GM18868 (cell line): ENCODE measurements around the gene DMRTC2.

Experiments
- ATAC-seq: cut with Tn5 transposase; IDR thresholded peaks from one replicate; pipeline ENCODE4 v1.9.1; 2021; ENCODE audit warnings: mild to moderate bottlenecking, moderate library complexity; ENCODE audit not compliant: unreplicated experiment

DMRTC2 gene

DNA sequence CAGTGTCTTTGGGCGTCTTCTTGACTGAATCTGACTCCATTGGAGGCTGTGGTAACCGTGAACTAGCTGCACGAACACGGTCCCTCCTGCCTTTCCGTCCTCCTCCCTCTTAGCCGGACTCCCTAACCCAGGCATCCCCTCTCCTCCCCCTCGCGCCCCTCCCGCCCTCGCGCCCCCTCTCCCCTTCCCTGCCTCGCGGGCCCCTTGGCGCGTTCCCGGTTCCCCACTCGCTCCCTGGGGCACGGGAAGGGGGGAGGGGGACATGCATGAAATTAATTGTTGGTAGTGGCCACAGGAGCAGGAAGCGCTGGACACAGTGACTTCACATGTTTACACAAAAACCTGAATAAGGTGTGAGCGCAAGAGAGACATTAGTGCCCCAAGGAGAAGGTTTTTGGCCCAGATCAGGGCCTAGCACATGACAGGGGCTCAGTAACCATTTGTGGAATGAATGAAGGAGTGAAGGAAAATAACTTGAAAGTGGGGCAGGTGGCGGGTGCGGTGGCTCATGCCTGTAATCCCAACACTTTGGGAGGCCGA is 279 bp downstream of the DMRTC2 start:
- no peak for ATAC-seq

DNA sequence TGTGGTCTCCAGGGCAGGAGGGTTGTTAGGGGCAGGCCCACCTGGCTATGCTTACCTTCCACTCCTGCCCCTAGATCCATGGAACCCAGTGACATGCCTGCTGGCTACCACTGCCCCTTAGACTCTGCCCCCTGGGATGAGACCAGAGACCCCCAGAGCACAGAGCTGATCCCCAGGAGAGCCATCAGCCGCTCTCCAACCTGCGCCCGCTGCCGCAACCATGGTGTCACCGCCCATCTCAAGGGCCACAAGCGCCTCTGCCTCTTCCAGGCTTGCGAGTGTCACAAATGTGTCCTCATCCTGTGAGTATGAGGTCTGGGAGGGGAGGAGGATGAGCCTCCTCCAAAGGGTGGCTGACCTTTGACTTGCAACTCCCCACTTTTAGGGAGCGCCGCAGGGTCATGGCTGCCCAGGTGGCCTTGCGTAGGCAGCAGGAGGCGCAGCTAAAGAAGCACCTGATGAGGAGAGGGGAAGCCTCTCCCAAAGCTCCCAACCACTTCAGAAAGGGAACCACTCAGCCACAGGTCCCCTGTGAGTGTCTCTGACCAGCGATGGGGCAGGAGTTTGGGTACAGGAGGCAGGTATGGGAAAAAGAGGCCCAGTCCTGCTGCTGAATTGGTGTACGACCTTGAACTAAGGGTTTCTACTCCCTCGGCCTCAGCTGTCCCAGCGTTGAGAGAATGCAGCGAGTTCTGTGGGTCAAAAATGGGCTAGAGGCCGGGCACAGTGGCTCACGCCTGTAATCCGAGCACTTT is 2.7 kb downstream of the DMRTC2 start:
- no peak for ATAC-seq

DNA sequence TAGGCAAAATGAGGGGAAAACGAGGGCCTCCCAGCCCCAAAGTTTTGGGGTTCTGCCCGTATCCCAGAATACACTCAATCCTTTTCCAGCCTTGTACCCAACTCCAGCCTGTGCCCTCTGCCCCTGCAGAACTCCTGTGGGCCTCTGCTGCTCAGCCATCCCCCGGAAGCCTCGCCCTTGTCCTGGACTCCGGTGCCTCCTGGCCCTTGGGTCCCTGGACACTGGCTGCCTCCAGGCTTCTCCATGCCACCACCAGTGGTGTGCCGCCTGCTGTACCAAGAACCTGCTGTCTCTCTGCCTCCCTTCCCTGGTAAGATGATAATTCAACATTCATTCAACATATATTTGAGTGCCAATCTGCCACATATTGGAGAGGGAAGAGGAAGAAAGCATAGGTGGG is 3.8 kb downstream of the DMRTC2 start:
- ATAC-seq = no peak

DNA sequence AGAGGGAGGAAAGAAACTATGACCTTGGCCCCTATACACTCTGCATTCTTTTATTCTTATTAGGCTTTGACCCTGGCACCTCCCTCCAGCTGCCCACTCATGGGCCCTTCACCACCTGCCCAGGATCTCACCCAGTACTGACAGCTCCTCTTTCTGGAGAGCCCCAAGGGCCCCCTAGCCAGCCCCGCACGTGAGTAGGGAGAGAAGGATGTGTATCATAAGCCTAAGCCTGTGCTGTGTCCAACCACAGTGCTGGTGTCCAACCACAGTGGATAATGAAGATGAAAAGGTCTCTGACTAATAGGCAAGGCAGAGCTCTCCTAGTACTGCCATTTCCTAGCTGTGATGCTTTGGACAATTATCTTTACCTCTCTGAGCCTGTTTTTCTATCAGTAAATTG is 4.2 kb downstream of the DMRTC2 start:
- ATAC-seq = no peak

DNA sequence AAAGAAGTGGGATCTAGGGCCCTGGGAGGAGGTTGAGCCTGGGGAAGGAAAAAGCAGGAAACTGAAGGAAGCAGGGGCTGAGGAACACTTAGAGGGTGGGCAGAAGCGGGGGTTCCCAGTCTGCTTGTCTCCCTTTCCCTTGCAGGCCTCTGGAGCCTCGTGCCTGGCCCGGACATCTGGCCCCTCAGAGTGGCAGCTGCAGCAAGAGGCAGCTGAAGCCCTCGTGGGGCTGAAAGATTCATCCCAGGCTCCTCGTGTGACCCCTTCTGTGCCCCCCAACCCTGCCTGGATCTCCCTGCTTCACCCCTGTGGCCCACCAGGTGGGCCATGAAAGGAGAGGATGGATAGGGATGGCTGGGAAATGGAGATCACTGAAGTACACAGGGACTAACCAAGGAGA is 5.5 kb downstream of the DMRTC2 start:
- no peak for ATAC-seq

DNA sequence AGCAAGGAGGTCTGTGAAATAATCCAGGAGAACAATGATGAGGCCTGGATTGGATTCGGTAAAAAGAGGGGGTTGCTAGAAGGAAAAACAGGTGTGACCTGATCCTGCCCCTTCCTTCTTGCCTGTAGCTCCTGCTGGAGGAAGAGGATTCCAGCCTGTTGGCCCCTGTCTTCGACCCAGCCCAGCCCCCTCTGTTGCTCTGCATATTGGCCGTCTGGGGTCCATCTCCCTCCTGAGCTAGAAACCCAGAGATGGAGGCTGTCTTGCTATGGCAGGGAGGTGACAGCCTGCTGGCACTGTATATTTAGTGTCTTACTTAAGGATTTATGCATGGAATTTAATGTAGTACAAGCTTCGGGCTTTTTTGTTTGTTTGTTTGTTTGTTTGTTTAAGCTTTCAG is 6.6 kb downstream of the DMRTC2 start:
- ATAC-seq = no peak

DNA sequence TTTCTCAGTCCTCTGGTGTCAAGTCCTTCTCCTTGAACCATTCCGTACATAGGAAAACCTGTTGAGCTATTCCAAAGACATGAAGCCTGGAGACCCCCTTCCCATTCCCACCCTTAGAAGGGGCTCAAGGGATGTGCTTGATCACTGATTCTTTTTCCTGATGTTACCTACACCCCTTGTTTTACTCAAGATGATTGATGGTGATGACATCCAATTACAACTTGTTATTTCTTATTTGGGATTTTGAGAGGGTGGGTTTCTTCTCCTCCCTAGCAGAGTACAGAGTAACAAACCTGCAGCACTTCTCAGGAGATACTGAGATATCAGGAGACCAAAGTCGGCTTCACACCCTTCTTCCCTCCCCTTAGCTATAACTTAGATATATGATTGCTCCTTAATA is 8.5 kb downstream of the DMRTC2 start:
- ATAC-seq = no peak

DNA sequence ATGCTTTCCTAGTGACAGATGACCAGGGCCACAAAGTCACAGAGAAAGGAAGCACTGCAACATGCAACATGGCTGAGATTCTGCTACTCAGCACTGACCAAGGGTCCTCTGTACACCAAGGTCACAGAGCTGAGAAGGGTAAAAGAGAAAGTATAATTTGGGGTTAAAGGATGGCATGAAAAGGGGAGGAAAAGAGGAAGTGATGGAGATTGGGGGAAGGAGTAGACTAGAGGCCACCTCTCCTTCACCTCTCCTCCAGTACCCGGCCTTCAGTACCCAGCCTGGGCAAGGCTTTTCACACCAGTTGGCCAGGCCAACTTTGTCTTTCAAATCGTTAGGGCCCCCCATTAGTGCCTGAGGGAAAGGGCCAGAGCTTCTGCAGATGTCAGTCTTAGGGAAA is 8.9 kb downstream of the DMRTC2 start:
- no peak for ATAC-seq

DNA sequence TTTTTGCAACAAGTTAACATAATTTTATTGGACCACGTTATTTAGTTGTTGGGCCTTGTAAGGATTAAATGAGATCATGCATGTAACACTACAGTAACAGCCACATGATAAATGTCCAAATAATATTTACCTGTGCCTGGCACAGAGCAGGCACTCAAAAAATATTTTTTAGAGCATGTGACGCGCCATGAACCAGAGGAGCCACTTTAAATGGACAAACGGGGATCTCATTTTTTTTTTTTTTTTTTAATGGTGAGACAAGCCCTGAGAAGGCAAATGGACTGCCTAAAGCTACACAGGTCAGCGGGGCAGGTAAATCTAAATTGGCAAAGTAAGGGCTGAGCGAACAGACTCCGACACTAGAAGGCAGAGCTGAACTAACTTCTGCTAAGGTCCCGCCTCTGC is 14.4 kb downstream of the DMRTC2 start:
- ATAC-seq = no peak

DNA sequence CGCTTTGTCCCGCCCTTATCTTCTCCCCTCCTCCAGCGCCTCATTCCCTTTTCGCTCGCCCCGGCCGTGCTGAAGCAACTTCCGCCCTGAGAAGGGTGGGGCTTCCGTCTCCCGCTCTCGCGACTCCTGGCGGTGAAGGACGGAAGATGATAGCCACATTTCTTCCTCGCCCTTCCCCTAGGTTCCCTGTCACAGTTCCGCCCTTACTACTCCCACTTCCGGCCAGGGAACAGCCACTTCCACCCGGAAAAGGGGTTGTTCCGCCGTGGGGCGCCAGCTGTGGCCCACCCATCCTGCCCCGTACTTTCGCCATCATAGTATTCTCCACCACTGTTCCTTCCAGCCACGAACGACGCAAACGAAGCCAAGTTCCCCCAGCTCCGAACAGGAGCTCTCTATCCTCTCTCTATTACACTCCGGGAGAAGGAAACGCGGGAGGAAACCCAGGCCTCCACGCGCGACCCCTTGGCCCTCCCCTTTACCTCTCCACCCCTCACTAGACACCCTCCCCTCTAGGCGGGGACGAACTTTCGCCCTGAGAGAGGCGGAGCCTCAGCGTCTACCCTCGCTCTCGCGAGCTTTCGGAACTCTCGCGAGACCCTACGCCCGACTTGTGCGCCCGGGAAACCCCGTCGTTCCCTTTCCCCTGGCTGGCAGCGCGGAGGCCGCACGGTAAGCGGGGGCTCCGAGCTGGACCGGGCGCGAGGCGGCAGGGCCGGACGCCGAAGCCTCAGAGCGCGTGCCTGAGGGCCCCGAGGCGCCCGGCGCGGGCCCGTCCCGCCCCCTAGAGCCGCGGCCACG is 15.0 kb downstream of the DMRTC2 start, which contains the start of gene RPS19:
TSS of gene RPS19 (plus strand) at position 638 of the 801 bp plus-strand sequence. CDS start 520 bp downstream, outside the sequence.
- peak; percentile 77 for ATAC-seq

DNA sequence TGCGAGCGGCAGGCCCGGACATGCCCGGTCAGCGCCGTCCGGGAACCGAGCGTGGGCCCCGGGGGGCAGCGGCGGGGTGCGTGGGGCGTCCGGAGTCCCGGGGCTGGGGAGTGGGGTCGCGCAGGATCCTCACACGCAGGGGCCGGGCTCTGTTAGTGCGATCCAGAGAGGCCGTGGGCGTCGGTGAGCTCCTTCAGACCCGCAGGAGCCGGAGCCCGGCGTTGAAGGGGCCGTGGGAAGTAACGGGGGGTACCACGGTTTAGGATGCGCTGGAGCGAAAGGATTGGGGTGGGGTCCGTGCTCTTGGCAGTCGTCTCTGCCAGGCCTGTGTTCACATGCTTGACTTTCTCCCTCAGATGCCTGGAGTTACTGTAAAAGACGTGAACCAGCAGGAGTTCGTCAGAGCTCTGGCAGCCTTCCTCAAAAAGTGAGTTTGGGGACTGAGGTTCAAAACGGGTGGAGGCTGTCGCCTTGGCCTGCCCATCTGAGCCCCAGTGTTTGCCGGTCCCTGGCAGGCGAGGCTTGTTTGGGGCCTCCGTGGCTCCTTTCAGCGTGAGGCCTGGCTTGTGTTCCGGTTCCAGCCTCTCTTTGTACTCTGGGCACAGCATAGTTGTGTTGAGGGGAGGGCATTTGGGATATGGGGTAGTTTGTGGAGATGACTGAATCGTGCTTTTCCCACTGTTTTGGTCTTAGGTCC is 15.7 kb downstream of the DMRTC2 start:
- no peak for ATAC-seq

DNA sequence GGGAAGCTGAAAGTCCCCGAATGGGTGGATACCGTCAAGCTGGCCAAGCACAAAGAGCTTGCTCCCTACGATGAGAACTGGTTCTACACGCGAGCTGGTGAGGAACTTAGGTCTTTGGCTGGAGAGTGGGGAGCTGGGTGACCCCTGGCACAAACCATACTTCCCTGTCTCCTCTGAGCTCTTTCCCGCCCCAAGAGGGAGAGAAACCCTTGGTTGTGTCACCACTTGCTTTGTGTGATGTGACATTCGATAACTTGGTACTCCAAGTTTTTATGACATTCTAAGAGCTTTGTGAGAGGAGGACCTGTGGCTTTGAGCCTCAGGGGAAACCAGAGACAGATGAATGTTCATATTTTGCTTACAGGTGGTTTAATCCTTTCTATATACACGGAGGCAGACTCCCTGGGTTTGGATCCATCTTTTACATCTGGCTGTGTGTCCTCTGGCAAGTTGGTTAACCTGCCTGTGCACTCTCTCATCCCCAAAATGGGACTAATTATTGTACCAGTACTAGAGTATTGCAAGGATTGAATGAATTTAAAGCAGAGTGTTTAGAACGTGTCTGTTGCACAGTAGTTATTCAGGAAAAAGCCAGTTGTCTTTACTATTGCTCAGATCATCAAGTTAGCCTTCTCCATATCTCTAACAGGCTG is 16.4 kb downstream of the DMRTC2 start:
- no peak for ATAC-seq

DNA sequence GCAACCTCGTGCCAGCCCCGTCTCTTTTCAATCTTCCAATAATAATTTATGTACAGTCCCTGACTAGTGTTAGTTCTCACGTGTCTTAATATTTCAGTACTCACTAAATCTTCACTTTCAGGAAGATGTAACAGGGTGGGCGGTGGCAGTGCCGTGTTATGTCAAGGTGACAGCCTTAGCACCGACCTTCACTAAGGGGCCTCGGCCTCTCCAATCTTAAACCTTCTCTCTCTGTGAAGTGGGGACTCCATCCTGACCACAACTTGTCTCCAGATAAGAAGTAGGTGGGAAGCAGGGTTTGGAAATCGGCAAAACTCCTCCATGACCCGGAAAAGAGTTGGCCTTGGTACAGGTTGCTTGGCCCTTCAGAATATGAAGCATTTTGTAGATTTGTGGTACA is 17.0 kb downstream of the DMRTC2 start:
- no peak for ATAC-seq

DNA sequence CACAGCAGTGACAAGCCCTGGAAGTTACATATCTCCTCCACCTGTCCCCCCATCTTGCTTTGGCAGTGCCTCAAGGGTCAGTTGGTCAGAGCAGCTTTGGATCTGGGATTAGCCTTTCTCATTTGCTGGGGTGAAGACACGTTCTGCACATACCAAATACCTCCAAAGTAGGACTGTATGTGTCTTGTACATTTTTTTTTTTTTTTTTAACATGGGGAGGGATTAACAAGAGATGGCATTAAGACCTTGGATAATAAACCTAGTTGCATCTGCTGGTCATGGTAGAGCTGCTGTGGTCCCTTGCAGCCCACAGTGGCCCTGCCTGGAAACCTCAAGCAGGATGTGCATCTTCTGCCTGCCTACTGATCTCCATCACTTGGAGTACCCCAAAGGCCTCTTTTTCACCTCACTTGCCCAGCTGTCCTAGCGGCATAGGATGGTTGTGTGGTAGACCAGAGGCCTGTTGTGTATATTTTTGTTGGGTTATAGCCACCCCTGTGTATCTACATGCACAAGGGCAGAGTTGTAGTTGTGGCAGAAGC is 17.7 kb downstream of the DMRTC2 start:
- ATAC-seq = no peak

DNA sequence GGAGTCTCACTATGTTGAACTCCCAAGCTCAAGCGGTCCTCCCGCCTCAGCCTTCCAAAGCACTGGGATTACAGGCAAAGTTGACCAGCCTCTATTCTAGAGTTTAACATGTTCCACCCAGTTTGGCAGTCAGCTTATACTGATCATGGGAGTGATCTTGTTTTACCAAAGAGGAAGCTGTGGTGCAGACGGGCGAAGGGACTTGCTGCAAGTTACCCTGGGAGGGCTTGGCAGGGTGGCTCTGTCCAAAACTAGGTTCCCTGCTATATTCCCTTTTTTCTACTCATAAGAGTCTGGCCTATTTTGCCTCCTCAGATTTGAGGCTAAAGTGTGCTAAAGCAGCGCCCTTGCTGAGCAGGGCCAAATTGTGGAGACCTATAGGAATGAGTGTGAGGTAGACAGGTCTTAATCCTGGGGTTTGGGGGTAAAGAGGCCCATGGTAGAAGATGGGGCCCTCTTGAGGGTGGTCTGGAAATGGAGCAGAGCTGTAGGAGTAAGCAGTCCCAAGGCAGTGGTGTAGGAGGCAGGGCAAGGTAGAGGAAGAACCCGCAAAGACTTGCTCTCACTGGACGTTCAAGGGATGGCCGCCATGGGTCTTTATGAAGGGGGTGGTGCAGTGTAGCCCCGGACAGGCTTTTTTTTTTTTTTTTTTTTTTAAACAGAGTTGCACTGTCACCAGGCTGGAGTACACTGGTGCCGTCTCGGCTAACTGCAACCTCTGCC is 18.5 kb downstream of the DMRTC2 start:
- ATAC-seq = no peak

DNA sequence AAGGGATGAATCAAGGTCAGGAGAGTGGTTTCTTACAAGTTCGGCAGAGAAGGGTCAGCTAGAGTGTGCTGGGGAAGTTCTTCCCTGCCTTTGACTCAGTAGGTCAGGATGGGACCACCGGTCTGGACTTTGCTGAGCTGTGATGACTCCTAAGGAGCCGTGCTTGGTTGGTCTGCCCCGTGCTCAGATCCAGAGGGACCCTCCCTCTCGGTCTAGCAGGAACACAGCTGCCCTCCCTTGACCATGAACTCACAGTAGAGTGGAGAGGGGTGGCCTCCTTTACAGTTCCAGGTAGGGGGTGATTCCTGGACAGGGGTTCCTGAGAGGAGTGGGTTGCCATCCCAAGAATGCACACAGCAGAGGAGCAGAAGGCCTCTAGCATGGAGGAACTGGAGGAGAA is 19.5 kb downstream of the DMRTC2 start:
- ATAC-seq = no peak

DNA sequence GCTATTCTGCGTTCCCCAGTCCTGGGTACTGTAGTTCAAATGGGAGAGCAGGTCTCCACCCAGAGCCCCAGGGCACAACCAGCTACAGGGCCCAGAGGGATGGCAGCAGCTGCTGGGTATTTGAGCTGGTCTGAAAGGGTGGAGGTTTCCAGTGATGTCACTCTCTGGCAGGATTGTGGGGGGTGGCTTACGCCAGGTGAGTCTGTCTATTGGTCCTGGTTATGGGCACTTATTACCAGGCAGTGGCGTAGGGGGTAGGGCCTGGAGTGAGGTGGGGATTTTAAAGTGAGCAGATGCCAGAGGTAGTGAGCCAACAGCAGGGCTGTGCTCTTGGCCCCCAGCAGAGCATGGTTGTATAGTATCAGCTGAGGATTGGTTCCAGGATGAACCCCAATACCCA is 21.4 kb downstream of the DMRTC2 start:
- ATAC-seq = no peak

DNA sequence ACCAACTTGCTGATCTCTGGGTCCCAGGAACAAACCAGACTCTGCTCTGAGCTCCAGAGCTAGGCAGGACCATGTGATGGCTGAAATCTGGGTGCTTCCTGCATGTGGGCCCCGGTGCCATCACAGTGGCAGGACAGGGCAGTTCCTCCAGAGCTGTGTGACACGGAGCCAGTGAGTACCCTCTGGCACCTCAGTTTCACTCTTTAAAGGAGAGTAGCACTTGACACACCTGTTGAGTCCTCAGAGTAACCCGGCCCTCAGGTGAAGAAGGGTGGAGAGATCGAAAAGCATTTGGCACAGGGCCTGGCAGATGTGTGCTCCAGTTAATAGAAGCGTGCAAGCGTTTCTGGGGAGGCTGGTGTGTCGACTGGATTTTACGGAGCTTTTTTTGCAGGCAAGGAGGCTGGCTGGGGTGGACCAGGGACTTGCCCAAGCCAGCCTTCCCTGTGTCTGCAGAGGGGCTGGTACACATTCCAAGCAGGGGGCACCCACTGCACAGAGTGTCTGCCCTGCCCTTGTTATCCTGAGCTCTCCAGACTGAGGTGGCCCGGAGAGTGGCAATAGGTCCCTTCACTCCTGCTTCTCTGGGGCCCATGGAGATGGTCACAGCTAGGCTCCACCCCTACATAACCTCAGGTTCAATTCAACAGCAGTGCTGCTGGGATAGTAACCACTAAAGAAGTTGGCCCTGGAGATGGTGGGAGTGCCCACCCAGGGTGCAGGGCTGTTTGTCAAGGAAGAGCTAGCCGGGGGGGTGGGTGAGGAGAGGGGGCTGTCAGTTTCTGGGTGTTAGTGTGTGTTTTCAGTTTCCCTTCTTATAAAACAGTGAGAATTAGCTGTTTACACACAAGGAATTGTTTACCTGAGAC is 23.5 kb downstream of the DMRTC2 start:
- ATAC-seq = no peak

DNA sequence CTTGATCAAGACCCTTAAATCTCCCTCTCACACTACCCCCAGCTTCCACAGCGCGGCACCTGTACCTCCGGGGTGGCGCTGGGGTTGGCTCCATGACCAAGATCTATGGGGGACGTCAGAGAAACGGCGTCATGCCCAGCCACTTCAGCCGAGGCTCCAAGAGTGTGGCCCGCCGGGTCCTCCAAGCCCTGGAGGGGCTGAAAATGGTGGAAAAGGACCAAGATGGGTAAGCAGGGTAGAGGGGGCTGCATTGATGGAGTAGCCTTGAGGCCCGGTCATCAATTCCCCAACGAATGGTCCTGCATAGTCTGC is 24.1 kb downstream of the DMRTC2 start:
- ATAC-seq = no peak
